ENCODE results near the gene GRK5.

The GRK5 gene

GRCh38 chr10:119191881-119192280 lies 15.5 kb upstream of the GRK5 start:
- no peak overlapping the region for H2AFZ ChIP-seq (ENCODE audit: low read depth, low read length)
- TF ChIP-seq EZH2phosphoT487 (IDR thresholded peaks at IDR 0.05; ENCODE audit: low read depth) (no peak), CTCF (IDR thresholded peaks at IDR 0.05; ENCODE audit: low read depth, low read length) (no peak)
- no peak overlapping the region for H3K27ac ChIP-seq (ENCODE audit: low read length)

GRCh38 chr10:119197921-119198320 lies 9.4 kb upstream of the GRK5 start:
- no peaks in the 10 kb centered on the region for H3K79me2 ChIP-seq (ENCODE audit: low read length)
- H3K36me3 ChIP-seq (replicated peaks; ENCODE audit: low read depth, low read length) = no peaks in the 10 kb centered on the region
- H3K4me2 ChIP-seq (ENCODE audit: low read length) = no peak overlapping the region
- no peaks in the 10 kb centered on the region for H3K4me1 ChIP-seq (ENCODE audit: low read length)
- H3K4me3 ChIP-seq (ENCODE audit: low read length) = no peak overlapping the region
- no peak overlapping the region for H3K9ac ChIP-seq (ENCODE audit: low read length)
- TF ChIP-seq EZH2phosphoT487 (IDR thresholded peaks at IDR 0.05; ENCODE audit: low read depth) (no peak), CTCF (IDR thresholded peaks at IDR 0.05; ENCODE audit: low read depth, low read length) (no peak)
- H2AFZ ChIP-seq (ENCODE audit: low read depth, low read length) = no peak overlapping the region
- H4K20me1 ChIP-seq (ENCODE audit: insufficient read depth, low read length) = no peaks in the 10 kb centered on the region
- H3K27me3 ChIP-seq (ENCODE audit: low read depth, low read length) = peaks cover 8% of the 10 kb centered on the region
- H3K9me3 ChIP-seq (ENCODE audit: insufficient read depth, low read length) = no peaks in the 10 kb centered on the region
- H3K27ac ChIP-seq (ENCODE audit: low read length) = no peak overlapping the region

More at GRCh38 chr10:119191881-119192280, 15.5 kb upstream of the GRK5 start:
- Histone ChIP-seq H3K4me2 (ENCODE audit: low read length) (no peak overlapping the region), H3K27me3 (ENCODE audit: low read depth, low read length) (no peaks in the 10 kb centered on the region), H3K9me3 (ENCODE audit: insufficient read depth, low read length) (no peaks in the 10 kb centered on the region), H3K36me3 (replicated peaks; ENCODE audit: low read depth, low read length) (no peaks in the 10 kb centered on the region), H3K4me1 (ENCODE audit: low read length) (no peaks in the 10 kb centered on the region), H3K9ac (ENCODE audit: low read length) (no peak overlapping the region), H3K4me3 (ENCODE audit: low read length) (no peak overlapping the region), H3K79me2 (ENCODE audit: low read length) (no peaks in the 10 kb centered on the region), H4K20me1 (ENCODE audit: insufficient read depth, low read length) (no peaks in the 10 kb centered on the region)

GRCh38 chr10:119198438-119198837 lies 8.9 kb upstream of the GRK5 start:
- Histone ChIP-seq H3K4me1 (ENCODE audit: low read length) (no peaks in the 10 kb centered on the region), H3K9me3 (ENCODE audit: insufficient read depth, low read length) (no peaks in the 10 kb centered on the region), H3K36me3 (replicated peaks; ENCODE audit: low read depth, low read length) (no peaks in the 10 kb centered on the region), H2AFZ (ENCODE audit: low read depth, low read length) (peak overlapping the region; percentile 67; the same call in 1 of the 2 replicates), H3K79me2 (ENCODE audit: low read length) (no peaks in the 10 kb centered on the region), H3K4me2 (ENCODE audit: low read length) (peak overlapping the region; percentile 70), H4K20me1 (ENCODE audit: insufficient read depth, low read length) (no peaks in the 10 kb centered on the region), H3K4me3 (ENCODE audit: low read length) (peak overlapping the region; percentile 63), H3K27me3 (ENCODE audit: low read depth, low read length) (peaks cover 8% of the 10 kb centered on the region), H3K9ac (ENCODE audit: low read length) (no peak overlapping the region), H3K27ac (ENCODE audit: low read length) (no peak overlapping the region)
- TF ChIP-seq CTCF (IDR thresholded peaks at IDR 0.05; ENCODE audit: low read depth, low read length) (peak; percentile 60), EZH2phosphoT487 (IDR thresholded peaks at IDR 0.05; ENCODE audit: low read depth) (no peak)

- TF ChIP-seq CTCF (IDR thresholded peaks at IDR 0.05; ENCODE audit: low read depth, low read length) (peak; percentile 62), EZH2phosphoT487 (IDR thresholded peaks at IDR 0.05; ENCODE audit: low read depth) (no peak)
- H3K4me1 ChIP-seq (ENCODE audit: low read length) = no peaks in the 10 kb centered on the region
- no peaks in the 10 kb centered on the region for H3K36me3 ChIP-seq (replicated peaks; ENCODE audit: low read depth, low read length)
- H3K9ac ChIP-seq (ENCODE audit: low read length) = no peak overlapping the region
- H2AFZ ChIP-seq (ENCODE audit: low read depth, low read length) = no peak overlapping the region
- H3K27me3 ChIP-seq (ENCODE audit: low read depth, low read length) = peaks cover 8% of the 10 kb centered on the region
- H3K4me3 ChIP-seq (ENCODE audit: low read length) = no peak overlapping the region
- H3K4me2 ChIP-seq (ENCODE audit: low read length) = peak overlapping the region; percentile 70; the same call in 1 of the 2 replicates
- H4K20me1 ChIP-seq (ENCODE audit: insufficient read depth, low read length) = no peaks in the 10 kb centered on the region
- H3K79me2 ChIP-seq (ENCODE audit: low read length) = no peaks in the 10 kb centered on the region
- H3K27ac ChIP-seq (ENCODE audit: low read length) = no peak overlapping the region
- H3K9me3 ChIP-seq (ENCODE audit: insufficient read depth, low read length) = no peaks in the 10 kb centered on the region
Measured at GRCh38 chr10:119199231-119199992, 8.0 kb upstream of the GRK5 start.

Data from OCI-LY3 (cell line).